ENCODE measurements around the gene SCUBE3. TPM values are rescaled to one million over a fixed set of nuclear protein-coding genes. Genes with fewer than 3 reads are reported as not detected.

The SCUBE3 gene
- total RNA-seq, 2 experiments from 2014 or later, result not detected

- no peak for ATAC-seq (ENCODE audit: poor library complexity)
- intact Hi-C loops (cut with DNase I, micrococcal nuclease), result no loop called here
- CTCF ChIA-PET, result no interaction called here
Observed at GRCh38 chr6:35174088-35174434, 39.7 kb upstream of the SCUBE3 start.

GRCh38 chr6:35174501-35174900 lies 39.3 kb upstream of the SCUBE3 start:
- Mint-ChIP-seq H3K4me3 (no peak overlapping the region), H3K27ac (no peak overlapping the region), H3K36me3 (ENCODE audit: low read depth) (no peaks in the 10 kb centered on the region), H3K4me1 (ENCODE audit: low read depth) (no peaks in the 10 kb centered on the region), H3K9me3 (no peaks in the 10 kb centered on the region), H3K27me3 (peaks cover 4% of the 10 kb centered on the region)
- ATAC-seq (ENCODE audit: poor library complexity) (no peak), DNase-seq (no peak)
- no peak overlapping the region for H3K4me3 ChIP-seq (ENCODE audit: low read length)
- peaks cover 0 to 2% of the 10 kb centered on the region in 2 experiments for H3K9me3 ChIP-seq (ENCODE audit: control insufficient read depth in 1 of 2, insufficient read depth in 1 of 2, low read length in 2 of 2)
- H3K27ac ChIP-seq (ENCODE audit: low read depth in 1 of 2, low read length in 2 of 2), result no peak overlapping the region
- H3K4me1 ChIP-seq (ENCODE audit: insufficient read depth, low read length), result peaks cover 9% of the 10 kb centered on the region
- intact Hi-C loops (cut with DNase I, micrococcal nuclease), result no loop called here
- POLR2A ChIA-PET, result no interaction called here
- CTCF ChIA-PET, result no interaction called here
- H3K36me3 ChIP-seq (ENCODE audit: insufficient read depth, low read length), result no peaks in the 10 kb centered on the region
- TF ChIP-seq CTCF (IDR thresholded peaks at IDR 0.05), result no peak
- no peaks in the 10 kb centered on the region for H3K27me3 ChIP-seq (ENCODE audit: control insufficient read depth in 1 of 2, insufficient read depth in 2 of 2, low read length in 2 of 2)

More at GRCh38 chr6:35174088-35174434, 39.7 kb upstream of the SCUBE3 start:
- no peak for TF ChIP-seq CTCF (IDR thresholded peaks at IDR 0.05)
- no peaks in the 10 kb centered on the region for H3K9me3 Mint-ChIP-seq
- no peak overlapping the region for H3K4me3 Mint-ChIP-seq
- DNase-seq, result no peak
- no peak overlapping the region for H3K27ac Mint-ChIP-seq
- H3K4me1 Mint-ChIP-seq (ENCODE audit: low read depth), result no peaks in the 10 kb centered on the region
- H3K27ac ChIP-seq (ENCODE audit: low read depth in 1 of 2, low read length in 2 of 2), result no peak overlapping the region
- no peaks in the 10 kb centered on the region for H3K27me3 ChIP-seq (ENCODE audit: control insufficient read depth in 1 of 2, insufficient read depth in 2 of 2, low read length in 2 of 2)
- peaks cover 0 to 6% of the 10 kb centered on the region in 2 experiments for H3K9me3 ChIP-seq (ENCODE audit: control insufficient read depth in 1 of 2, insufficient read depth in 1 of 2, low read length in 2 of 2)
- POLR2A ChIA-PET, result no interaction called here
- peaks cover 9% of the 10 kb centered on the region for H3K4me1 ChIP-seq (ENCODE audit: insufficient read depth, low read length)
- H3K36me3 ChIP-seq (ENCODE audit: insufficient read depth, low read length), result no peaks in the 10 kb centered on the region
- H3K36me3 Mint-ChIP-seq (ENCODE audit: low read depth), result no peaks in the 10 kb centered on the region
- no peak overlapping the region for H3K4me3 ChIP-seq (ENCODE audit: low read length)
- H3K27me3 Mint-ChIP-seq, result peaks cover 4% of the 10 kb centered on the region

- H3K4me1 ChIP-seq (ENCODE audit: insufficient read depth, low read length), result peaks cover 9% of the 10 kb centered on the region
- no peaks in the 10 kb centered on the region for H3K9me3 ChIP-seq (ENCODE audit: control insufficient read depth in 1 of 2, insufficient read depth in 1 of 2, low read length in 2 of 2)
- H3K27ac Mint-ChIP-seq, result no peak overlapping the region
- H3K9me3 Mint-ChIP-seq, result no peaks in the 10 kb centered on the region
- ChIA-PET POLR2A (no interaction called here), CTCF (no interaction called here)
- H3K36me3 Mint-ChIP-seq (ENCODE audit: low read depth), result no peaks in the 10 kb centered on the region
- no peak overlapping the region for H3K27ac ChIP-seq (ENCODE audit: low read depth in 1 of 2, low read length in 2 of 2)
- no peaks in the 10 kb centered on the region for H3K36me3 ChIP-seq (ENCODE audit: insufficient read depth, low read length)
- H3K27me3 Mint-ChIP-seq, result peaks cover 11% of the 10 kb centered on the region
- intact Hi-C loops (cut with DNase I, micrococcal nuclease), result no loop called here
- no peaks in the 10 kb centered on the region for H3K27me3 ChIP-seq (ENCODE audit: control insufficient read depth in 1 of 2, insufficient read depth in 2 of 2, low read length in 2 of 2)
- no peak for TF ChIP-seq CTCF (IDR thresholded peaks at IDR 0.05)
- ATAC-seq (ENCODE audit: poor library complexity) (no peak), DNase-seq (no peak)
- no peak overlapping the region for H3K4me3 ChIP-seq (ENCODE audit: low read length)
- H3K4me3 Mint-ChIP-seq, result no peak overlapping the region
- H3K4me1 Mint-ChIP-seq (ENCODE audit: low read depth), result no peaks in the 10 kb centered on the region
Observed at GRCh38 chr6:35176301-35177024, 37.3 kb upstream of the SCUBE3 start.

All from CD4-positive, alpha-beta T cell (primary cell).